Esophagus squamous epithelium (tissue), 5 donors: ENCODE data around the gene IPO7. TPM values are rescaled to one million over a fixed set of nuclear protein-coding genes. Genes with fewer than 3 reads are reported as not detected.

Source experiments
- DNase-seq: peaks from one replicate; lab custom pipeline; 2025; lab: John Stamatoyannopoulos, UW
- H3K27ac ChIP-seq, 4 donors: fragments of 200-600 bp; sonication (generic); one replicate each; pipeline ENCODE4 v1.5.1; 2016 to 2019; ENCODE audit warnings: mild to moderate bottlenecking in 1 of 4
- H3K27me3 ChIP-seq, 4 donors: fragments of 200-600 bp; sonication (generic); 1 replicate in 3 of 4; 2 replicates in 1 of 4; pipeline versions ENCODE4 v1.5.1 to v1.6.0; 2017 to 2021; ENCODE audit warnings: antibody characterized with exemption in 1 of 4
- H3K36me3 ChIP-seq, 3 donors: fragments of 200-600 bp; sonication (generic); one replicate each; pipeline ENCODE4 v1.5.1; 2016 to 2019
- H3K4me1 ChIP-seq, 3 donors: fragments of 200-600 bp; sonication (generic); one replicate each; pipeline ENCODE4 v1.5.1; 2017 to 2019
- H3K4me3 ChIP-seq, 4 donors: fragments of 200-600 bp; sonication (generic); 1 replicate in 3 of 4; 2 replicates in 1 of 4; pipeline ENCODE4 v1.5.1; 2016 to 2019; ENCODE audit warnings: mild to moderate bottlenecking in 2 of 4, moderate library complexity in 1 of 4
- H3K9me3 ChIP-seq, 3 donors: fragments of 200-600 bp; sonication (generic); one replicate each; pipeline ENCODE4 v1.5.1; 2016 to 2019
- CTCF ChIP-seq, 6 experiments: fragments of 450-650 bp in 4 of 6; fragments of 200-600 bp in 2 of 6; sonication (generic) in 2 of 6; IDR thresholded peaks; one replicate each; pipeline ENCODE4 v1.5.1; 2016 to 2019; ENCODE audit warnings: antibody characterized with exemption in 6 of 6, mild to moderate bottlenecking in 4 of 6, moderate library complexity in 4 of 6
- POLR2A ChIP-seq, 4 donors: fragments of 450-650 bp; IDR thresholded peaks; one replicate each; pipeline ENCODE4 v1.6.1; 2017; ENCODE audit warnings: antibody characterized with exemption in 4 of 4, mild to moderate bottlenecking in 4 of 4, moderate library complexity in 3 of 4
- WGBS, 2 donors: methylation state at CpG; one replicate each; pipeline ENCODE4 v1.1.5; 2018; 5-methylcytosine and 5-hydroxymethylcytosine counted together
- intact Hi-C: fragments of 100-400 bp; cut with DNase I; formaldehyde crosslinking; loops from one replicate; pipeline ENCODE4 v1.15.0; 2022
- total RNA-seq, 4 donors: library from RNA; depleted of rRNA; stranded (reverse); fragments of >200 nt; gene quantifications; one replicate each; pipeline ENCODE4 v1.1.0, GENCODE V29; 2016
- donor health status: DM: yes; HTN: yes; CAD: no.

IPO7 gene
- total RNA-seq, 4 donors from 2014 or later = 34.8 to 118 (median 86.8) TPM

- intact Hi-C loops = no loop called here
- no peak overlapping the region for H3K27ac ChIP-seq
- no peak for TF ChIP-seq CTCF (IDR thresholded peaks at IDR 0.05)
- no peak for TF ChIP-seq POLR2A (IDR thresholded peaks at IDR 0.05)
Observed at GRCh38 chr11:9367551-9367950, 16.9 kb upstream of the IPO7 start.

GRCh38 chr11:9377036-9377435, 7.4 kb upstream of the IPO7 start:
- no peak for TF ChIP-seq CTCF (IDR thresholded peaks at IDR 0.05)
- no peak for TF ChIP-seq POLR2A (IDR thresholded peaks at IDR 0.05)
- Histone ChIP-seq H3K27ac (no peak overlapping the region), H3K4me3 (no peak overlapping the region), H3K27me3 (no peaks in the 10 kb centered on the region), H3K4me1 (peaks cover 0 to 14% (median 2%) of the 10 kb centered on the region in 3 donors), H3K9me3 (no peaks in the 10 kb centered on the region), H3K36me3 (no peaks in the 10 kb centered on the region)
- no peak for DNase-seq
- 77 to 87% methylated on average over 1 of the region's 1 CpG for WGBS, 2 donors
- intact Hi-C loops = no loop called here

More at GRCh38 chr11:9367551-9367950, 16.9 kb upstream of the IPO7 start:
- no peak for DNase-seq
- Histone ChIP-seq H3K27me3 (no peaks in the 10 kb centered on the region), H3K4me1 (peaks cover 7 to 24% (median 13%) of the 10 kb centered on the region in 3 donors), H3K9me3 (no peaks in the 10 kb centered on the region), H3K36me3 (no peaks in the 10 kb centered on the region), H3K4me3 (no peak overlapping the region)
- 39 to 44% methylated on average over 2 of the region's 2 CpGs for WGBS, 2 donors

- no peaks in the 10 kb centered on the region for H3K36me3 ChIP-seq
- WGBS, 2 donors = 81 to 84% methylated on average over 9 to 12 of the region's 12 CpGs
- DNase-seq = no peak
- no peaks in the 10 kb centered on the region for H3K27me3 ChIP-seq
- H3K4me3 ChIP-seq = no peak overlapping the region
- peaks cover 0 to 16% (median 2%) of the 10 kb centered on the region in 3 donors for H3K4me1 ChIP-seq
- no peaks in the 10 kb centered on the region for H3K9me3 ChIP-seq
- TF ChIP-seq CTCF (IDR thresholded peaks at IDR 0.05) (no peak), POLR2A (IDR thresholded peaks at IDR 0.05) (no peak)
- intact Hi-C loops = no loop called here
- no peak overlapping the region for H3K27ac ChIP-seq
Observed at GRCh38 chr11:9379041-9379440, 5.4 kb upstream of the IPO7 start.

- H3K36me3 ChIP-seq = no peaks in the 10 kb centered on the region
- no peak for TF ChIP-seq POLR2A (IDR thresholded peaks at IDR 0.05)
- TF ChIP-seq CTCF (IDR thresholded peaks at IDR 0.05) = no peak
- no peak for DNase-seq
- no peaks in the 10 kb centered on the region for H3K9me3 ChIP-seq
- peaks cover 0 to 26% (median 2%) of the 10 kb centered on the region in 3 donors for H3K4me1 ChIP-seq
- H3K27ac ChIP-seq = peak overlapping the region in 3 of 4 donors; percentile 13 to 49 (median 26)
- no peak overlapping the region for H3K4me3 ChIP-seq
- WGBS, 2 donors = 38 to 47% methylated on average over 2 of the region's 2 CpGs
- intact Hi-C loops = no loop called here
- H3K27me3 ChIP-seq = no peaks in the 10 kb centered on the region
Observed at GRCh38 chr11:9380773-9381172, 3.7 kb upstream of the IPO7 start.

GRCh38 chr11:9385327-9385899, 961 bp downstream of the IPO7 start:
- intact Hi-C loops = no loop called here
- Histone ChIP-seq H3K9me3 (no peaks in the 10 kb centered on the region), H3K27me3 (no peaks in the 10 kb centered on the region), H3K4me3 (peak overlapping the region; percentile 78 to 91 (median 83)), H3K4me1 (peaks cover 8 to 54% (median 18%) of the 10 kb centered on the region in 3 donors), H3K27ac (peak overlapping the region; percentile 92 to 96 (median 96)), H3K36me3 (peaks cover 0 to 19% (median 0%) of the 10 kb centered on the region in 3 donors)
- TF ChIP-seq CTCF (IDR thresholded peaks at IDR 0.05) = peak in 4 of 6 experiments; percentile 1 to 22 (median 4)
- no peak for TF ChIP-seq POLR2A (IDR thresholded peaks at IDR 0.05)
- DNase-seq = no peak
- 3 to 4% methylated on average over 7 to 9 of the region's 10 CpGs for WGBS, 2 donors
